KOPT-K1 (cell line): ENCODE measurements around the gene CAPN5.

Experiments used
- H3K27ac ChIP-seq: fragments of 200-600 bp; sonication (generic); 2 replicates; pipeline ENCODE4 v1.5.1; 2016; ENCODE audit warnings: antibody characterized with exemption, mild to moderate bottlenecking, low read depth, low read length; ENCODE audit not compliant: poor library complexity, severe bottlenecking
- H3K36me3 ChIP-seq: fragments of 200-600 bp; sonication (generic); 2 replicates; pipeline ENCODE4 v1.5.1; 2017; ENCODE audit warnings: antibody characterized with exemption, mild to moderate bottlenecking, low read length, moderate library complexity; ENCODE audit not compliant: insufficient read depth
- H3K9me3 ChIP-seq: fragments of 200-600 bp; sonication (generic); 2 replicates; pipeline ENCODE4 v1.5.1; 2017; ENCODE audit warnings: antibody characterized with exemption, low read length, mild to moderate bottlenecking; ENCODE audit not compliant: insufficient read depth, poor library complexity, severe bottlenecking

CAPN5 gene

GRCh38 chr11:77081381-77081851 is 14.6 kb downstream of the CAPN5 start:
- Histone ChIP-seq H3K9me3 (peaks cover 10% of the 10 kb centered on the region), H3K36me3 (no peaks in the 10 kb centered on the region), H3K27ac (no peak overlapping the region)

DNA sequence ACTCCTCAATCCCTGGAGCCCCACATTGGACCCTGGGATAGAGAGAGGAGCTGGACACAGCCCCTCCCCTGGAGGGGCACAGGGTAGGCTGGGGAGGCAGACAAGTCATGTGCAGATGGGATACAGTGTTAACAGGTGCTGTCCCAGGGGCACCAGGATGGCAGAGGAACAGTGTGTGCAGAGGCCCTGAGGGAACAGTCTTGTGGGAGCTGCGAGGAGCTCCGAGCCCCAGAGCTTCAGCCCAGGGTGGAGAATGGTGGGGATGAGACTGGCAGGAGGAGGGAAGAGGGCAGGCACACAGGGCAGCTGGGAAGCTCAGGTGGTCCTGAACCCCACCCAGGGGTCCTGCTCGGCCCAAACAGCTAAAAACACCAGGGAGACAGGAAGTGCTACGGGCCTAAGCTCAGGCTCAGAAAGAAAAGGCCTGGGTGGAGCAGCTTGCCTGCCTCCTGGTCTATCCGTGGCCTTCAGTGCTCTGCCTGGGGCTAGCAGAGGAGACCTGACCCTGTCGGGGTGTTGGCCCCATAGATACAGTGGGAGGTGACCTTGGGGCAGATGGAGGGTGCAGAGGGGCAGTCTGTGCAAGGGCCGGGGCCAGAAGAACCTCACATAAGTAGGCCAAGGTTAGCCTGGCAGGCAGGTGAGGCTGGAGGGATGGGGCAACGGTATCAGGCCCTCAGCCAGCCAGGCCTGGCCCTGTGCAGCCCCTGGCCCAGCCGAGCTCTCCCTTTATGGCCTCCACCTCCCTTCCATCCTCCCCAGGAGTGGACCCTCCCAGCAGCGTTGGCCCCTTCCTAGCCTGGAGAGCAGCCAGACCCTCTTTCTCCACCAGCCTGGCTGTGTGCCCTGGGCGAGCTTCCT is 15.4 kb downstream of the CAPN5 start:
- Histone ChIP-seq H3K36me3 (no peaks in the 10 kb centered on the region), H3K27ac (no peak overlapping the region), H3K9me3 (peaks cover 10% of the 10 kb centered on the region)

DNA sequence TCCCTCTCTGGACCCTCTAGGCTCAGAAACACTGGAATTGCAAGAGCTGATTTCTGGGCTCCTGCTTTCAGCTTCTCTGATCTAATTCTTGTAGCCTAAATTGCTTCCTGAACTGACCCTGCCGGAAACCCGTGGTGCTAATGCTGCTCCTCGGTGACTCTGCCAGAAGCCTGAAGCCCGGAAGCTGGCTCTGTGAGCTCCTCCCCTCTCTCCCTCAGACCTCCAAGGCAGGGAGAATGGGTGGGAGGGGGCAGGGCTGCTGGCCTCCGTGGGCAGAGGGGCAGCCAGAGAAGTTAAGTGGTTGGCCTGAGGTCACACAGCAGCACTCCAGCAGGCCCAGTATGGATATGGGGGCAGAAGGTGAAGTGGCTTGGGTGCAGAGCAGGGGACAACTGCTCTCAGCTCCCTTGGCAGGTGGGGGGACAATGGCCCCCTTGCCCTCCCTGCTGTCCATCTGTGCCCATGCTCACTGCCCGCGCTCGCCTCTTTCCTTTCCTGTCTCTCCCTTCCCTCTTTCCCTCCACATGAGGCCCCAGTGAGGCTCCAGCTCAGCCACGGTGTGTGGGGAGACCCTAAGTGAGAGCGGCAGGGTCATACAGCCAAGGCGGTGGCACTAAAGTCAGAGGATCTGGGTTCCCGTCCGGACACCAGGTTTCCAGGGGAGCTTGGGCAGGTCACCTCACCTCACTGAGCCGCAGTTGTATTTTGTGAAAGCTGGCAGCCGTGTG is 16.2 kb downstream of the CAPN5 start:
- peaks cover 10% of the 10 kb centered on the region for H3K9me3 ChIP-seq
- no peaks in the 10 kb centered on the region for H3K36me3 ChIP-seq
- H3K27ac ChIP-seq = no peak overlapping the region

DNA sequence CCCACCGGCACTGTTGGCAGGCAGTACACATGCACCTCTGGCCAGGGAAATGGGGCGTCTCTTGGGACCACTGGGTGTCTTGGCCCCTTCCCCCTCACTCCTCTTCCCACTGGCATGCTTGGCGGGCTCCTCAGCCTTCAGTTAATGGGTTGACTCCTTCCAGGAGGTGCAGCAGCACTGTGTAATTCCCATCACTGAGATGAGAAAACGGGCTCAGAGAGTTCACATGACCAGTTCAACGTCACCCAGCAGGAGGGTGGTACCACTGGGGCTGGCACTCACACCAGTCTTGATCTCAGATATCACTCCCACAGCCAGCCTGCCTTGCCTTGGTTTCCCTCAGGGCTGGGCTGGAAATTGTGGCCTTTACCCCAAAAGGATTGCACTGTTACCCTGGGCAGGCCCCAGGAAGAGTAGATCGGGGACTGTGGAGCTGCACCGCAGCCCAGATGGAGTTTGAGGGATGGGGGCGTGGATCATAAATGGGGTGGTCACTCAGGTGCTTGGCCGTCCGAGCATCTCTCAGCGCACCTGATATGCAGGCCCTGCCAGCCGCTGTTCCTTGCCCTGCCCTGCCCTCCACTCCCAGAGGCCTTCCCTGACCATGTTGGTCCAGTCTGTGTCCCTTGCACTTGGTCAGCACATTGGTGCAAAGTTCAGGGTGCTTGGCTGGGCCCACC is 16.9 kb downstream of the CAPN5 start:
- Histone ChIP-seq H3K9me3 (peaks cover 5% of the 10 kb centered on the region), H3K27ac (no peak overlapping the region), H3K36me3 (no peaks in the 10 kb centered on the region)

- Histone ChIP-seq H3K36me3 (no peaks in the 10 kb centered on the region), H3K27ac (no peak overlapping the region), H3K9me3 (peaks cover 2% of the 10 kb centered on the region)
Measured at GRCh38 chr11:77084581-77085191, 17.9 kb downstream of the CAPN5 start.

- Histone ChIP-seq H3K9me3 (no peaks in the 10 kb centered on the region), H3K36me3 (no peaks in the 10 kb centered on the region), H3K27ac (no peak overlapping the region)
Measured at GRCh38 chr11:77085652-77086051, 18.9 kb downstream of the CAPN5 start.

DNA sequence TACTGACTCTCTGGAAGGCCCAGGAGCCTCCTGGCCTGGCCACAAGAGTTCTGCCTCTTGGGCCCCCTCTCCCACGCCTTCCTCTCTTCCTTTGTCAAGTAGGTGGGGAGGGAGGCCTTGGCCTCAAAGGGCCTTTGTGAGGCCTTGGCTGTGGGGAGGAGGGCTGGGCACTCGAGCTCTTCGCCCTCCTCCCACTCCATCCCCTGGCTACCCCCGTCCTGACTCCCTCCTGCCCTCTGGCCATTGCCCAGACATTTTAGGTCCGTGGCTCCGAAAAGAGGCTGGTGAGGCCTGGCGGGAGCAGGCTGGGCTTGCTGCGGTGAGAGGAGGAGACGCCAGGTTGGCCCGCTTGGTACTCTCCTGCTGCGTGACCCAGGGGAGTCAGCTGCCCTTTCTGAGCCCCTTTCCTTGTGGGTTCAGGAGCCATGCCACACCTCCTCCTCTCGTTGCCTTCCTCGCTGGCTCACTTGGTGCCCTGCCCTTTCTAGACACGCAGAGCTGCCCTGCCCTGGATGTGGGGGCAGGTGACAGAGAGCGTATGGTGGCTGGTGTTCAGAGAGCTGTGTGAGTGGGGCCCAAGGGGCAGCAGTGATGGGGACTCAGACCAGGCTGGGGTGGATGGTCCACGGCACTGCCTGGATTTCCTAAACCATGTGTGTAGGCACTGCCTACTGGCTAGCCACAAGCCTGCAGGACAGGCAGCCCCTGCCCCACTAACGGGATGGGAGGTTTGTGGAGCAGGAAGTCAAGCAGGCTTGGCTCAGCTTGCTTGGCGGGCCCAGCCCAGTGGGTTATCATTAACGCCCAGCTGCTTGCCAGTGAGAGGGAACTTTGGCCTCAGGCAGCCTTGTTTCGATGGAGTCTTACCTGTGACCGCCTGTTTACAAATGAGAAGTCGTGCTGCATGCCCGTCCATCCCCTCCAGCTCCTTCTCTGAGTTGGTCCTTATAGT is 20.0 kb downstream of the CAPN5 start:
- Histone ChIP-seq H3K27ac (no peak overlapping the region), H3K36me3 (no peaks in the 10 kb centered on the region), H3K9me3 (no peaks in the 10 kb centered on the region)

GRCh38 chr11:77087723-77088225 is 21.0 kb downstream of the CAPN5 start:
- H3K27ac ChIP-seq = no peak overlapping the region
- no peaks in the 10 kb centered on the region for H3K9me3 ChIP-seq
- H3K36me3 ChIP-seq = no peaks in the 10 kb centered on the region

- no peaks in the 10 kb centered on the region for H3K9me3 ChIP-seq
- H3K27ac ChIP-seq = no peak overlapping the region
- H3K36me3 ChIP-seq = no peaks in the 10 kb centered on the region
Measured at GRCh38 chr11:77088236-77089003, 21.6 kb downstream of the CAPN5 start.

DNA sequence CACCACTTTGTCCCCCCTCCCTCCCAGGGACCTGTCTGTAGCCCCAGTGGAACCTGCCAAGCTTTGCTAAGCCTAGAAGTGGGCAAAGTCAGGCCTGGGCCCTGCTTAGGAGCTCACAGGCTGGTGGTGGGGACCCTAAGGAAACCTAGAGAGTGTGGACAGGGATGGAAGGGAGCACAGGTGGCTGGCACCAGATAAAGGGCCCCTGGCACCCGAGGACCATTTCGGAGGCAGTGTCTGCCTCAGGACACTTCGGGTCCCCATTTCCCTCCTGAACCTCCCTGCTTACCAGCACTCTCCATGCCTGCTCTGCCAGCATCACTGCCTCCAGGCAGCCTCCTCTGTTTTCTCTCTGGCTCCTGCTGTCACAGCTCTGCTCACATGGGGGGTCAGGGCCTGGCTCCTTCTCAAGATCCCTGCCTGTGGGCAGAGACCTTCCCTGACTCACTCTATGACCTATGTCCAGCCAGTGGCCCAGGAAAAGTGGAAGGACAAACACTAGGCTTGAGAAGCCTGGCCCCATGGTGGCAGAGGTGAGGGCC is 22.3 kb downstream of the CAPN5 start:
- no peaks in the 10 kb centered on the region for H3K36me3 ChIP-seq
- H3K27ac ChIP-seq = no peak overlapping the region
- H3K9me3 ChIP-seq = no peaks in the 10 kb centered on the region

GRCh38 chr11:77090046-77090372 is 23.2 kb downstream of the CAPN5 start:
- no peaks in the 10 kb centered on the region for H3K36me3 ChIP-seq
- H3K27ac ChIP-seq = no peak overlapping the region
- no peaks in the 10 kb centered on the region for H3K9me3 ChIP-seq

DNA sequence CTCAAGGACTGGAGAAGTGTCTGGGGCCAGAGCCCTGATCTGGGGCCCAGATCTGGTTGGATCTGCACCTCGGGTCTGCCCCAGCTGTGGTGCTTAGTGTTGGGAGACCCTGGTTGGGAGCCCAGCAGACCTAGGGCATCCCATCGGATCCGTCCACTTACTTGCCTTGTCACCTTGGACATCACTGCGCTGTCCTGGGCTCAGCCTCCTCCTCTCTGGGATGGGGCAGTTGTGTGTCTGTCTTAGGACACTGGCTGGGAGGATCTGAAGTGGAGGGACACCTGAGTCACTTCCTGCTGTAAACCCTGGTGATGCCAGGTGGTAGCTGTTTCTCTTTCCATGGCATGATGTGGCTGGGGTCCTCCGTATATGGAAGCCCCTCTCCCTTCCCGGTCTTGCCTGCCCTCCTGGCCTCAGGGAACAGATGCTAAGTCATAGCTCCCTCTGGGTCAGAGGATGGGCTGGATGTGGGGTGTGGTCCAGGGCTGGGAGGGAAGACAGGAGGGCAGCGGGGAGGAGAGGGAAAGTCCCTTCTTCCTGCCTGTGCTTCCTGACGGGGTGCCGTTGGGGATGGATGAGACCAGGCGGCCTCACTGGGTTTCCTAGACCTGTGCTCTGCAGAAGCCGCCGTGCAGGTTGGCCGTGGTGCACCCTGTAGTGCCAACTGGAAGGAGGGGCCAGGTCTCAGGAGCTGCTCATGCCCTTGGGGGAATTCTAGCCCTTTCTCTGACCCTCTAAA is 23.8 kb downstream of the CAPN5 start:
- H3K9me3 ChIP-seq = no peaks in the 10 kb centered on the region
- no peaks in the 10 kb centered on the region for H3K36me3 ChIP-seq
- H3K27ac ChIP-seq = no peak overlapping the region
